K562 (cell line): ENCODE measurements around the gene IRAG1. TPM values are rescaled to one million over a fixed set of nuclear protein-coding genes. Genes with fewer than 3 reads are reported as not detected.
A peak's percentile ranks its signal among the peaks of the same experiment; 100 is the strongest.

Experiments used
- ATAC-seq: fragments of 200-7000 bp; cut with Tn5 transposase; 3 replicates; pipeline ENCODE4 v1.9.1; 2020; ENCODE audit warnings: moderate library complexity
- BruUV-seq: library from RNA; stranded (reverse); fragments of 400-500 nt; replicated peaks from 2 replicates; lab custom pipeline; 2021; lab: Mats Ljungman, UMichigan
- CTCF ChIA-PET: fragments of 300-600 bp; formaldehyde crosslinking; extraction: SDS; loops from one replicate; lab custom pipeline; 2021; ENCODE audit warnings: low intra/inter-chr PET ratio; lab: Yijun Ruan, JAX
- POLR2A ChIA-PET: fragments of 300-600, 350-650 bp; sonication (Branson Sonifier 250); formaldehyde crosslinking; extraction: SDS; loops from one replicate; lab custom pipeline; 2021; ENCODE audit warnings: antibody characterized with exemption, inconsistent platforms; lab: Yijun Ruan, JAX
- DNase-seq, 4 experiments: peaks; one replicate each; pipeline versions ENCODE4 v3.0.0 to v3.0.0-alpha.2; 2011 to 2018; ENCODE audit warnings: low spot score in 3 of 4, mixed read lengths in 3 of 4; ENCODE audit errors: extremely low read depth in 1 of 4
- FAIRE-seq: peaks from 2 replicates; lab custom pipeline; 2011; peaks lifted over from hg19 to GRCh38; lab: Jason Lieb, UNC
- H2AFZ ChIP-seq: 2 replicates; pipeline ENCODE4 v1.6.0; 2011; ENCODE audit warnings: low read depth, low read length, control low read depth, inconsistent platforms
- H3K27ac ChIP-seq: fragments of 200-600 bp; 3 replicates; pipeline ENCODE4 v1.8.0; 2011; ENCODE audit warnings: low read depth, mild to moderate bottlenecking, control low read depth, inconsistent platforms, low read length, moderate library complexity, mixed read lengths; ENCODE audit errors: extremely low read depth
- H3K27me3 ChIP-seq, 2 experiments: fragments of 300-600 bp in 1 of 2; 2 replicates in 1 of 2; 3 replicates in 1 of 2; pipeline versions ENCODE4 v1.6.0 to v1.8.0; 2011; ENCODE audit warnings: inconsistent platforms in 2 of 2, low read length in 2 of 2, mild to moderate bottlenecking in 1 of 2, mixed read lengths in 1 of 2, moderate library complexity in 1 of 2; ENCODE audit not compliant: control insufficient read depth in 2 of 2, insufficient read depth in 2 of 2
- H3K36me3 ChIP-seq: fragments of 300-600 bp; 3 replicates; pipeline ENCODE4 v1.8.0; 2011; ENCODE audit warnings: mild to moderate bottlenecking, low read length, inconsistent platforms; ENCODE audit not compliant: control insufficient read depth, insufficient read depth
- H3K4me1 ChIP-seq, 2 experiments: fragments of 200-600 bp in 1 of 2; replicated peaks in 1 of 2; 2 replicates in 1 of 2; 3 replicates in 1 of 2; pipeline versions ENCODE4 v1.5.1 to v1.8.0; 2011; ENCODE audit warnings: inconsistent platforms in 2 of 2, low read length in 2 of 2, mild to moderate bottlenecking in 1 of 2, mixed read lengths in 1 of 2, moderate library complexity in 1 of 2; ENCODE audit not compliant: control insufficient read depth in 2 of 2, insufficient read depth in 2 of 2
- H3K4me2 ChIP-seq: 2 replicates; pipeline ENCODE4 v1.6.1; 2011; ENCODE audit warnings: low read length, control low read depth, inconsistent platforms, mixed read lengths; ENCODE audit not compliant: insufficient read depth
- H3K4me3 ChIP-seq: fragments of 200-600 bp; sonication (generic), shearing (Covaris generic); 2 replicates; pipeline ENCODE4 v1.5.1; 2016; ENCODE audit warnings: control low read depth, inconsistent platforms
- H3K79me2 ChIP-seq: fragments of 200-600 bp; 3 replicates; pipeline ENCODE4 v1.8.0; 2011; ENCODE audit warnings: low read length, inconsistent platforms; ENCODE audit not compliant: control insufficient read depth, insufficient read depth
- H3K9ac ChIP-seq, 2 experiments: 2 replicates each; pipeline versions ENCODE4 v1.6.0 to v1.6.1; 2011; ENCODE audit warnings: low read depth in 2 of 2, low read length in 2 of 2, control low read depth in 1 of 2, inconsistent platforms in 1 of 2, mild to moderate bottlenecking in 1 of 2, mixed read lengths in 1 of 2; ENCODE audit not compliant: insufficient read depth in 1 of 2
- H3K9me1 ChIP-seq: one replicate; pipeline ENCODE4 v1.6.0; 2011; ENCODE audit warnings: inconsistent platforms, mild to moderate bottlenecking, low read length, moderate library complexity; ENCODE audit not compliant: control insufficient read depth, insufficient read depth
- H3K9me3 ChIP-seq: replicated peaks from 2 replicates; pipeline ENCODE4 v1.5.1; 2011; ENCODE audit warnings: low read depth, low read length, inconsistent platforms; ENCODE audit not compliant: control insufficient read depth, insufficient read depth
- H4K20me1 ChIP-seq: replicated peaks from 2 replicates; pipeline ENCODE4 v1.6.1; 2011; ENCODE audit warnings: low read length, inconsistent platforms, mixed read lengths; ENCODE audit not compliant: control insufficient read depth, insufficient read depth
- BRF2 ChIP-seq: IDR thresholded peaks from 3 replicates; pipeline ENCODE4 v1.6.1; 2011; ENCODE audit warnings: borderline replicate concordance, mild to moderate bottlenecking; ENCODE audit not compliant: insufficient read length, insufficient read depth
- CAMTA2 ChIP-seq: fragments of 250-450 bp; sonication (Bioruptor Pico); conservative IDR thresholded peaks from 2 replicates; pipeline ENCODE4 v1.5.1; 2022
- HDAC3 ChIP-seq: fragments of 450-650 bp; IDR thresholded peaks from 2 replicates; pipeline ENCODE4 v1.6.1; 2018; ENCODE audit warnings: borderline replicate concordance, mild to moderate bottlenecking, moderate library complexity; ENCODE audit not compliant: partially characterized antibody
- HNRNPL ChIP-seq: fragments of 200-400 bp; formaldehyde crosslinking; IDR thresholded peaks from 2 replicates; pipeline ENCODE4 v1.6.1; 2017; ENCODE audit warnings: low read depth, mild to moderate bottlenecking, low read length
- HNRNPLL ChIP-seq: fragments of 200-400 bp; formaldehyde crosslinking; IDR thresholded peaks from 2 replicates; pipeline ENCODE4 v1.6.1; 2017; ENCODE audit warnings: low read length, low read depth, mild to moderate bottlenecking; ENCODE audit not compliant: poor library complexity, severe bottlenecking
- ILF3 ChIP-seq: fragments of 450-650 bp; IDR thresholded peaks from 2 replicates; pipeline ENCODE4 v1.6.1; 2018; ENCODE audit warnings: antibody characterized with exemption, mild to moderate bottlenecking, moderate library complexity, borderline replicate concordance
- KAT8 ChIP-seq: fragments of 450-650 bp; IDR thresholded peaks from 2 replicates; pipeline ENCODE4 v1.6.1; 2016; ENCODE audit warnings: low read depth, mild to moderate bottlenecking
- KLF13 ChIP-seq: fragments of 450-650 bp; IDR thresholded peaks from 2 replicates; pipeline ENCODE4 v1.6.1; 2016; ENCODE audit warnings: missing genetic modification characterization, low read depth, mild to moderate bottlenecking, missing compliant biosample characterization, moderate library complexity, borderline replicate concordance
- LARP7 ChIP-seq: fragments of 450-650 bp; IDR thresholded peaks from 2 replicates; pipeline ENCODE4 v1.6.1; 2016
- MBD2 ChIP-seq: sonication (generic); IDR thresholded peaks from 2 replicates; pipeline ENCODE4 v1.6.1; 2016; ENCODE audit warnings: low read depth, borderline replicate concordance
- MCM5 ChIP-seq: fragments of 450-650 bp; IDR thresholded peaks from 2 replicates; pipeline ENCODE4 v1.6.1; 2016; ENCODE audit warnings: low read depth
- MXD1 ChIP-seq: fragments of 250-450 bp; sonication (Bioruptor Pico); IDR thresholded peaks from 2 replicates; pipeline ENCODE4 v1.8.0; 2021; ENCODE audit warnings: borderline replicate concordance, mild to moderate bottlenecking, moderate library complexity; ENCODE audit not compliant: poor library complexity, severe bottlenecking
- NR1H2 ChIP-seq: sonication (generic); formaldehyde crosslinking; IDR thresholded peaks from 2 replicates; pipeline ENCODE4 v1.4.0; 2020; ENCODE audit warnings: mild to moderate bottlenecking, missing genetic modification reagents
- PHF8 ChIP-seq: fragments of 200-600 bp; sonication (generic); IDR thresholded peaks from 2 replicates; pipeline ENCODE4 v1.6.1; 2012; ENCODE audit warnings: mixed run types, mild to moderate bottlenecking, inconsistent platforms, low read length, moderate library complexity, borderline replicate concordance
- SNRNP70 ChIP-seq: fragments of 200-400 bp; formaldehyde crosslinking; optimal IDR thresholded peaks from 2 replicates; pipeline ENCODE3; 2017; ENCODE audit warnings: low read depth, low read length
- SRF ChIP-seq, 2 experiments: fragments of 250-450, 450-650 bp in 1 of 2; sonication (Bioruptor Pico) in 1 of 2; sonication (generic) in 1 of 2; formaldehyde crosslinking; IDR thresholded peaks; 2 replicates each; pipeline versions ENCODE4 v1.5.0 to v1.5.1; 2020 to 2022; ENCODE audit warnings: mild to moderate bottlenecking in 1 of 2, missing genetic modification reagents in 1 of 2
- ZBTB7A ChIP-seq: IDR thresholded peaks from 2 replicates; pipeline ENCODE4 v1.6.1; 2011; ENCODE audit warnings: low read depth, mild to moderate bottlenecking, low read length, moderate library complexity, borderline replicate concordance; ENCODE audit not compliant: control insufficient read depth
- ZNF584 ChIP-seq: fragments of 200-800 bp; sonication (Bioruptor generic); IDR thresholded peaks from 2 replicates; pipeline ENCODE4 v1.6.1; 2016; ENCODE audit warnings: low read depth, mild to moderate bottlenecking, missing genetic modification characterization, missing compliant biosample characterization
- WGBS: fragments of 100-300 bp; shearing (Covaris generic); methylation state at CpG from one replicate; pipeline ENCODE4 v1.1.6; 2016; ENCODE audit warnings: low coverage, mixed read lengths; ENCODE audit not compliant: insufficient coverage; ENCODE audit errors: missing lambda C conversion rate; 5-methylcytosine and 5-hydroxymethylcytosine counted together
- in situ Hi-C: fragments of 300-500 bp; cut with MboI; formaldehyde crosslinking; loops from 4 replicates; pipeline ENCODE4 v1.15.0; 2018; ENCODE audit warnings: inconsistent platforms, mixed read lengths
- intact Hi-C: fragments of 100-400 bp; cut with micrococcal nuclease; formaldehyde crosslinking; loops from 2 replicates; pipeline ENCODE4 v1.14.2; 2022
- polyA plus RNA-seq, 8 experiments: library from polyadenylated mRNA; depleted of rRNA in 4 of 8; stranded (reverse) in 5 of 8; unstranded in 3 of 8; fragments of >200 nt; fragmentation: Nextera tagmentation in 2 of 8; fragmentation: Illumina TruSeq in 1 of 8; extraction: Ambion mirVana in 2 of 8; extraction: Trizol in 1 of 8; gene quantifications; 2 replicates each; pipeline versions ENCODE4 v1.2.1 to v1.2.3, GENCODE V29; 2011 to 2014; ENCODE audit warnings: inconsistent platforms in 1 of 8, missing spikeins in 1 of 8
- total RNA-seq, 7 experiments: library from RNA; depleted of rRNA in 6 of 7; stranded (reverse); fragments of >200 nt in 6 of 7; fragmentation: Illumina TruSeq in 2 of 7; extraction: Trizol in 2 of 7; gene quantifications; 2 replicates each; pipeline versions ENCODE4 v1.2.1 to v1.2.3, GENCODE V29; 2011 to 2021; ENCODE audit warnings: low replicate concordance in 1 of 7
- TF ChIP-seq, protein P1 (sequence below): sonication (generic); formaldehyde crosslinking; IDR thresholded peaks from 2 replicates; pipeline ENCODE4 v1.8.0; 2022; ENCODE audit warnings: mild to moderate bottlenecking, missing genetic modification reagents

Gene IRAG1
- total and polyA plus RNA-seq, 9 of the 15 experiments (the other 6 are each of a cell fraction or from before 2014, with no cell fraction given), result 0.01 to 0.22 (median 0.09) TPM; not detected in 1

DNA sequence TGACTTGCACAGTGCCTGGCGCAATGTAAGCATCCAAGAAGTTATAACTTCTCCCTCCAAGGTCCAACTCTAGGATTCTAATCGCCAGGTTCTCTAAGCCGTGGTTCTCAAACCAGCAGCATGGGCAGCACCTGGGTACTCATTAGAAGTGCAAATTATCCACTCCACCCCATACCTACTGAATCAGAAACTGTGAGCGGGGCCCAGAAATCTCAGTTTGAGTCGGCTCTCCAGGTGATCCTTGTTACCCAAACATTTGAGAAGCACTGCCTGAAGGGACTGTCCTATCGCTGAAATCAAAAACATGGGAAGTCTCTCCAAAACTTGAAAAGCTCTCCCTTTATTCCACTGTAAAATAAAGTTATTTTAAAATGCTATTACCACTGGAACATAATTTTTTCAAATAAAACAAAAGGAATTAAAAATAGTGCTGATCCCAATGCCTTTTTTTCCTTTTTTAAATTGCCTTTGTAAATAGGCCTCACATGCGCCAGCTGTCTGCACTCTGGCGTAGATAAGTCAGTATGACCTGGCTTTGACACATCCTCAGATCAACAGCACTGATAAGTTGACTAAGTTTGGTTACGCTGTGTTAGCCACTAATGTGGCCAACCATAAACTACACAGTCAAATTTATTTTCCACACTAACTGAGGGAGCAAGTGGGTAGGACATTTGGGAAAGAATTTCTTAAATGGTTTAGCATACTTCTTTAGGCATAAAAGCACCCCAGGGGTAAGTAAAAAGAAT is 49.1 kb upstream of the IRAG1 start:
- intact Hi-C loops, result no loop called here
- ATAC-seq (peak; percentile 84), DNase-seq (peak; percentile 53 to 80 (median 66)), FAIRE-seq (peak; percentile 91)
- H3K4me2 ChIP-seq, result peak overlapping the region; percentile 32; the same call in 1 of the 2 replicates
- no peak overlapping the region for H3K4me3 ChIP-seq
- ChIA-PET CTCF (no interaction called here), POLR2A (interaction anchor here (0.6 to 1.5 kb wide), 5 partner anchors 8 to 337 kb away, joined by 3 to 6 read pairs (median 3); partner anchors contain the start of gene CTR9)
- no peaks in the 10 kb centered on the region for H3K9me3 ChIP-seq
- 24% methylated on average over 9 of the region's 9 CpGs for WGBS
- H3K79me2 ChIP-seq, result no peaks in the 10 kb centered on the region
- no peaks in the 10 kb centered on the region for H3K36me3 ChIP-seq
- H3K9ac ChIP-seq, result no peak overlapping the region; a peak in 1 of 4 replicates
- no TSS peak for BruUV-seq
- no peaks in the 10 kb centered on the region for H4K20me1 ChIP-seq
- in situ Hi-C loops, result loop anchor here (25.0 kb wide), 2 partner anchors 230 to 530 kb away; no protein-coding TSS in a partner anchor
- peaks cover 12 to 37% of the 10 kb centered on the region in 2 experiments for H3K4me1 ChIP-seq
- no peak overlapping the region; the same call in 1 of the 3 replicates for H3K27ac ChIP-seq
- no peaks in the 10 kb centered on the region for H3K27me3 ChIP-seq
- peak overlapping the region; percentile 93; the same call in 1 of the 2 replicates for H2AFZ ChIP-seq
- no peaks in the 10 kb centered on the region for H3K9me1 ChIP-seq
- TF ChIP-seq ILF3 (no peak), KLF13 (tag) (no peak), PHF8 (no peak), MXD1 (CRISPR knock-in tag) (no peak), CAMTA2 (no peak), ZBTB7A (no peak), BRF2 (no peak), ZNF584 (CRISPR knock-in tag) (no peak), HNRNPL (no peak), SRF (CRISPR knock-in tag; IDR thresholded peaks at IDR 0.05) (no peak), HDAC3 (no peak), LARP7 (no peak), MBD2 (0 out of 2 replicates have a peak, but pooled peaks have one; percentile 47), HNRNPLL (no peak), SNRNP70 (no peak), MCM5 (no peak), NR1H2 (CRISPR knock-in tag) (no peak), KAT8 (no peak)
- TF ChIP-seq, protein P1, sequence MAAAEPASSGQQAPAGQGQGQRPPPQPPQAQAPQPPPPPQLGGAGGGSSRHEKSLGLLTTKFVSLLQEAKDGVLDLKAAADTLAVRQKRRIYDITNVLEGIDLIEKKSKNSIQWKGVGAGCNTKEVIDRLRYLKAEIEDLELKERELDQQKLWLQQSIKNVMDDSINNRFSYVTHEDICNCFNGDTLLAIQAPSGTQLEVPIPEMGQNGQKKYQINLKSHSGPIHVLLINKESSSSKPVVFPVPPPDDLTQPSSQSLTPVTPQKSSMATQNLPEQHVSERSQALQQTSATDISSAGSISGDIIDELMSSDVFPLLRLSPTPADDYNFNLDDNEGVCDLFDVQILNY (CRISPR knock-in tag), result no peak
